SK-N-MC (cell line): ENCODE results near the gene PMPCA.

Experiments used
- EZH2 ChIP-seq: fragments of 200-600 bp; sonication (generic); IDR thresholded peaks from one replicate; pipeline ENCODE4 v1.6.1; 2017; ENCODE audit warnings: antibody characterized with exemption
- FOXP2 ChIP-seq: optimal IDR thresholded peaks from 2 replicates; pipeline ENCODE3; 2011; ENCODE audit warnings: mild to moderate bottlenecking, moderate library complexity; ENCODE audit not compliant: insufficient read depth; ENCODE audit errors: extremely low read length, control extremely low read depth
- POLR2AphosphoS5 ChIP-seq: IDR thresholded peaks from 2 replicates; pipeline ENCODE4 v1.6.1; 2012; ENCODE audit warnings: mild to moderate bottlenecking, low read depth, low read length, borderline replicate concordance

DNA sequence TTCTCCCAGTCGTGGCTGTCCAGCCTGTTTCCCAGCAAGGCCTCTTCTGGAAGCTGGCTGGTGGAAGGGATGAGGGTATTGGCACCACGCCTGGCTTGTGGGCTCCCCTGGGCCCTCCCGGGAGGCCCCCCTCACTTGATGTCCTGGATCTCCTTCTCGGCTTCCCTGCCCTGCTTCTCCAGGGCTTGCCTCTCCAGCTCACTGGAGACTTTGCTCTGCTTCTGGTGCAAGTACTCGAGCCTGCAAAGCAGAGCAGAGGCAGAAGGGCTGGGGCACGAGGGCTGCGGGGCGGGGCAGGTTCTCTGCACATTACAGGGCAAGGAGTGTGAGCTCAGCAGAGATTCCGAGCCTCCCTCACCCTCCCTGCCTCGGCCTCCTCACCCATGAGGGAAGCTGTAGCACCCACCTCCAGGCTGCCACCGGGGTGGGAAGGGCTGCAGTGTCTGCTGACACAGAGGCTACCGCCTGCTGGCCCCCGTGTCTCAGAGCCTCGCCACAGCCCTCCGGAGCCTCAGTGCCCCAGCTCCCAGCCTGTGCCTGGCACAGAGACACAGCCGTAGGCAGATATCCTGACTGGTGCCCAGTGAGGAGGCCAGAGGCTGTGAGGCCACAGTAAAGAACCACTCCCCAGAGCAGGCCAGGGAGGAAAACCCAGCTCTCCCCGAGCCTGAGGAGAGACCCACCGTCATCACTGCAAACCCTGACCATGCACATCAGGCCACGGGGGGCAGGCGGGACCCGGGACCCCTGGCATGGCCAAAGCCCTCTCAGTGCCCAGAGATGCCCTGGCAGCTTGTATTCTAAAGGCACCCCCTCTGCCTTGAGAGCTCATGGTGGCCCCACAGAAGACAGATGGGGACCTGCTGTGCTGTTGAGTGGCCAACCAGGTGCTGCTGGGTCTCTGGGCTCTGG, 17.7 kb upstream of the PMPCA start:
- no peak for TF ChIP-seq EZH2
- TF ChIP-seq POLR2AphosphoS5, result no peak
- TF ChIP-seq FOXP2, result no peak
